ENCODE data around the gene SH3RF3. TPM values are rescaled to one million over a fixed set of nuclear protein-coding genes. Genes with fewer than 3 reads are reported as not detected.

Gene SH3RF3
- total and polyA plus RNA-seq, 2 donors (not counting 1 experiment from before 2014, with no cell fraction given) = 8.3 to 10.1 TPM

DNA sequence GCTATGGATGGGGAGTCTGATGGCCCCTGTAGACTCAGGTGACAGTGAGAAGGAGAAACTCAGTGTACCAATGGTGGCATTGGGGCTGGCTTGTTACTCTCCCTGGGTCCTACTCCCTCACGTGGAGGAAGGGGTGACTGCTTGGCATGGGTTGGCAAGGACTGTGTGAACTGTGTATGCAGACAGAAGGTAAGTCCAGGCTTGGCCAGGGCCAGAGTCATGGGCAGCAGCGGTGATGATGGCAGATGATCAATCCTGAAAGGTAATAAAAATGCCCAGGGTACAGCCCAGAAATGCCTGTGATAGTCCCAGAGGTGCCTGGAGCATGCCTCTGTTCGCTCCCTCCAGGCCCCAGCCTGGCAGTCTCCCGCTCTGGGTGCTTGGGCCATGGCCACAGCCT is 153.9 kb downstream of the SH3RF3 start:
- no peaks in the 10 kb centered on the region for H4K20me1 ChIP-seq (ENCODE audit: control insufficient read depth, extremely low read depth, insufficient read depth, low read length)
- H3K9ac ChIP-seq (ENCODE audit: insufficient read depth, low read length) = no peak overlapping the region
- H3K27ac ChIP-seq (ENCODE audit: insufficient read depth, low read length) = no peak overlapping the region
- no peak overlapping the region for H3K4me3 ChIP-seq (replicated peaks in 1 of 4; ENCODE audit: control extremely low read depth in 1 of 4, insufficient read depth in 1 of 4, low read depth in 3 of 4, low read length in 4 of 4)
- no peak for DNase-seq (ENCODE audit: low read depth in 2 of 2)
- no peak overlapping the region for H2AFZ ChIP-seq (ENCODE audit: low read length)
- H3K79me2 ChIP-seq (ENCODE audit: control insufficient read depth, insufficient read depth, low read length) = peaks cover 33% of the 10 kb centered on the region
- H3K4me1 ChIP-seq (ENCODE audit: control insufficient read depth, extremely low read depth, insufficient read depth, low read length) = peaks cover 14% of the 10 kb centered on the region
- H3K27me3 ChIP-seq (ENCODE audit: control insufficient read depth, insufficient read depth, low read length) = no peaks in the 10 kb centered on the region
- H3K4me2 ChIP-seq (ENCODE audit: extremely low read depth, insufficient read depth, low read length) = no peak overlapping the region
- no peaks in the 10 kb centered on the region for H3K36me3 ChIP-seq (ENCODE audit: control insufficient read depth, insufficient read depth, low read length)
- TF ChIP-seq, protein P1, sequence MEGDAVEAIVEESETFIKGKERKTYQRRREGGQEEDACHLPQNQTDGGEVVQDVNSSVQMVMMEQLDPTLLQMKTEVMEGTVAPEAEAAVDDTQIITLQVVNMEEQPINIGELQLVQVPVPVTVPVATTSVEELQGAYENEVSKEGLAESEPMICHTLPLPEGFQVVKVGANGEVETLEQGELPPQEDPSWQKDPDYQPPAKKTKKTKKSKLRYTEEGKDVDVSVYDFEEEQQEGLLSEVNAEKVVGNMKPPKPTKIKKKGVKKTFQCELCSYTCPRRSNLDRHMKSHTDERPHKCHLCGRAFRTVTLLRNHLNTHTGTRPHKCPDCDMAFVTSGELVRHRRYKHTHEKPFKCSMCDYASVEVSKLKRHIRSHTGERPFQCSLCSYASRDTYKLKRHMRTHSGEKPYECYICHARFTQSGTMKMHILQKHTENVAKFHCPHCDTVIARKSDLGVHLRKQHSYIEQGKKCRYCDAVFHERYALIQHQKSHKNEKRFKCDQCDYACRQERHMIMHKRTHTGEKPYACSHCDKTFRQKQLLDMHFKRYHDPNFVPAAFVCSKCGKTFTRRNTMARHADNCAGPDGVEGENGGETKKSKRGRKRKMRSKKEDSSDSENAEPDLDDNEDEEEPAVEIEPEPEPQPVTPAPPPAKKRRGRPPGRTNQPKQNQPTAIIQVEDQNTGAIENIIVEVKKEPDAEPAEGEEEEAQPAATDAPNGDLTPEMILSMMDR (conservative IDR thresholded peaks at IDR 0.05 in 1 of 2, IDR thresholded peaks at IDR 0.05 in 1 of 2; ENCODE audit: low read depth in 1 of 2, low read length in 2 of 2) = no peak
- H3K9me3 ChIP-seq (ENCODE audit: control insufficient read depth, insufficient read depth, low read depth, low read length) = no peaks in the 10 kb centered on the region

- Histone ChIP-seq H4K20me1 (ENCODE audit: control insufficient read depth, extremely low read depth, insufficient read depth, low read length) (peaks cover under 1% of the 10 kb centered on the region), H3K4me1 (ENCODE audit: control insufficient read depth, extremely low read depth, insufficient read depth, low read length) (peaks cover 14% of the 10 kb centered on the region), H3K4me2 (ENCODE audit: extremely low read depth, insufficient read depth, low read length) (peak overlapping the region; percentile 60), H3K79me2 (ENCODE audit: control insufficient read depth, insufficient read depth, low read length) (peaks cover 28% of the 10 kb centered on the region), H3K36me3 (ENCODE audit: control insufficient read depth, insufficient read depth, low read length) (no peaks in the 10 kb centered on the region), H2AFZ (ENCODE audit: low read length) (no peak overlapping the region), H3K4me3 (replicated peaks in 1 of 4; ENCODE audit: control extremely low read depth in 1 of 4, insufficient read depth in 1 of 4, low read depth in 3 of 4, low read length in 4 of 4) (no peak overlapping the region), H3K27ac (ENCODE audit: insufficient read depth, low read length) (no peak overlapping the region), H3K27me3 (ENCODE audit: control insufficient read depth, insufficient read depth, low read length) (no peaks in the 10 kb centered on the region), H3K9me3 (ENCODE audit: control insufficient read depth, insufficient read depth, low read depth, low read length) (no peaks in the 10 kb centered on the region), H3K9ac (ENCODE audit: insufficient read depth, low read length) (no peak overlapping the region)
- no peak for TF ChIP-seq EZH2 (IDR thresholded peaks at IDR 0.05; ENCODE audit: low read length, missing control alignments)
- TF ChIP-seq, protein P1 (conservative IDR thresholded peaks at IDR 0.05 in 1 of 2, IDR thresholded peaks at IDR 0.05 in 1 of 2; ENCODE audit: low read depth in 1 of 2, low read length in 2 of 2) = no peak
- peak; percentile 64 to 86 for DNase-seq (ENCODE audit: low read depth in 2 of 2)
Measured at GRCh38 chr2:109284826-109285225, 155.8 kb downstream of the SH3RF3 start.

DNA sequence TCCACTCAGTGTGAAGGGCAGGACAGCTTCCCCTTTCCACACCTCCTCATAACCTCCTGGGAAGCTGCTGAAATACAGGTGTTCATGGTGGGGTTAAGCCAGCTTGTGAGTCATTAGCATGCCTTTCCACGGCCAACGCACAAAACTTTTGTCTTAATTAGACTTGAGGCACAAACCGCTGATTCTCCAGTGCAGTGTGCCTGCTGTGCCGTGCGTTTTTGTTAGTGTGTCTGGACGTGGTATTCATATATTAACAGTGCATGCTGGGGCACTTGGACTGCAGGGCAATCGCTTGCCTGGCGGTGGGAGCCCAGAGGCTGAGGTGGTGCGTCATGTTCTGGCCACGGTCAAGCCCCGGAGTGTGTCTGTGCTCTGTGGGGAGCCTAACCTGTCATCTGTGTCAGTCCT is 156.2 kb downstream of the SH3RF3 start:
- no peak for TF ChIP-seq EZH2 (IDR thresholded peaks at IDR 0.05; ENCODE audit: low read length, missing control alignments)
- TF ChIP-seq, protein P1 (conservative IDR thresholded peaks at IDR 0.05 in 1 of 2, IDR thresholded peaks at IDR 0.05 in 1 of 2; ENCODE audit: low read depth in 1 of 2, low read length in 2 of 2) = no peak
- Histone ChIP-seq H3K4me2 (ENCODE audit: extremely low read depth, insufficient read depth, low read length) (peak overlapping the region; percentile 60), H3K27ac (ENCODE audit: insufficient read depth, low read length) (no peak overlapping the region)

More for the DNA sequence above, 156.2 kb downstream of the SH3RF3 start:
- H4K20me1 ChIP-seq (ENCODE audit: control insufficient read depth, extremely low read depth, insufficient read depth, low read length) = peaks cover 2% of the 10 kb centered on the region
- H3K9ac ChIP-seq (ENCODE audit: insufficient read depth, low read length) = no peak overlapping the region
- peak; percentile 32 to 82 for DNase-seq (ENCODE audit: low read depth in 2 of 2)
- H3K79me2 ChIP-seq (ENCODE audit: control insufficient read depth, insufficient read depth, low read length) = peaks cover 28% of the 10 kb centered on the region
- no peaks in the 10 kb centered on the region for H3K9me3 ChIP-seq (ENCODE audit: control insufficient read depth, insufficient read depth, low read depth, low read length)
- peaks cover 14% of the 10 kb centered on the region for H3K4me1 ChIP-seq (ENCODE audit: control insufficient read depth, extremely low read depth, insufficient read depth, low read length)
- H2AFZ ChIP-seq (ENCODE audit: low read length) = no peak overlapping the region
- no peaks in the 10 kb centered on the region for H3K36me3 ChIP-seq (ENCODE audit: control insufficient read depth, insufficient read depth, low read length)
- H3K4me3 ChIP-seq (replicated peaks in 1 of 4; ENCODE audit: control extremely low read depth in 1 of 4, insufficient read depth in 1 of 4, low read depth in 3 of 4, low read length in 4 of 4) = no peak overlapping the region
- H3K27me3 ChIP-seq (ENCODE audit: control insufficient read depth, insufficient read depth, low read length) = no peaks in the 10 kb centered on the region

All from fibroblast of lung (primary cell).